LNCaP clone FGC (cell line): ENCODE results near the gene MZF1.
A peak's percentile ranks its signal among the peaks of the same experiment; 100 is the strongest.
"Not testable (repeated sequence)": the region's sequence is repeated elsewhere in the genome, so short reads cannot be mapped to it uniquely, and the experiment has no call there.

Experiments
- DNase-seq: peaks from one replicate; pipeline ENCODE4 v3.0.0-alpha.2; 2011; ENCODE audit warnings: low read depth
- H3K4me3 ChIP-seq: 2 replicates; pipeline ENCODE4 v1.5.1; 2011; ENCODE audit warnings: mild to moderate bottlenecking, low read depth, low read length, control low read depth
- TF ChIP-seq, protein P1 (sequence below): IDR thresholded peaks from 2 replicates; pipeline ENCODE4 v1.5.1; 2012; ENCODE audit warnings: mild to moderate bottlenecking; ENCODE audit not compliant: control insufficient read depth, insufficient read depth; ENCODE audit errors: extremely low read depth

Gene MZF1

DNA sequence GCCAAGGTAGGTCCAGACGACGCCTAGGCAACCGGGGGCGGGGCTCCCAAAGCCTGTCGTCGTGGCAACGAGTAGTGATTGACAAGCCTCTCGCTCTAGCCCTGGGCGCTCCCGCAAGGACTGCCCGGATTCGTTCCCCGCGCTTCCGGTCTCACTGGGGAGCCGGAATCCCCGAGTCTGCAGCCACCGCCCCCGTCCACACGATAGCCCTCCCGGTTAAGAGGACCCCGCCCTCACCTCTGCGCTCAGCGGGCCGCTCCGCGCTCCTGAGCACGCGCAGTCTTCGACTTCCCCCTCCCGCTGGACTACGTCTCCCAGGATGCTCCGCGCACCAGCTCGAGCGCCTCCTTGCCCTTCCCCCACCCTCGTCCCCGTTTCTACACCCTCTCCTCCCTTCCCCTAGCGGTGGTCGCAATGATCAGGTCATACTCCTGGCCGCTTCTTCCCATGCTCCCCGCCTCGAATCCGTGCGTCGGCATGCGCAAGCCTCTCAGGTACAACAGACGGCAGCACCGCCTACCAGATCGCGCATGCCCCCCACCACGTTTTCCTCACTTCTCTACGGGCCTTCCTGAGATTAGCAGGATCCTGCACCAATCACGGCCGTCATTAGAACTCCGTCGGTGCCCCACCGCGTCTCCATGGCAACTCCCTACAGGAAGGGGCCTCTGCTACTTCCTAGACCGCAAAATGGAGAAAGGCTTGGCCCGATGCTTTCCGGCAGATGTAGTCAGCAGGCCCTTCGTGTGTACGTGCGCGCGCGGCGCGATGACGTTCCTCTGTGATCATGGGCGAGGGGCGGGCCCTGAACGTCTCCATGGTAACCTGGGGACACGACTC, at the start of gene MZF1:
MZF1 (minus strand) TSS at position 518 of the 840 bp plus-strand sequence. CDS start 1,946 bp downstream, outside the sequence.
- TF ChIP-seq, protein P1, sequence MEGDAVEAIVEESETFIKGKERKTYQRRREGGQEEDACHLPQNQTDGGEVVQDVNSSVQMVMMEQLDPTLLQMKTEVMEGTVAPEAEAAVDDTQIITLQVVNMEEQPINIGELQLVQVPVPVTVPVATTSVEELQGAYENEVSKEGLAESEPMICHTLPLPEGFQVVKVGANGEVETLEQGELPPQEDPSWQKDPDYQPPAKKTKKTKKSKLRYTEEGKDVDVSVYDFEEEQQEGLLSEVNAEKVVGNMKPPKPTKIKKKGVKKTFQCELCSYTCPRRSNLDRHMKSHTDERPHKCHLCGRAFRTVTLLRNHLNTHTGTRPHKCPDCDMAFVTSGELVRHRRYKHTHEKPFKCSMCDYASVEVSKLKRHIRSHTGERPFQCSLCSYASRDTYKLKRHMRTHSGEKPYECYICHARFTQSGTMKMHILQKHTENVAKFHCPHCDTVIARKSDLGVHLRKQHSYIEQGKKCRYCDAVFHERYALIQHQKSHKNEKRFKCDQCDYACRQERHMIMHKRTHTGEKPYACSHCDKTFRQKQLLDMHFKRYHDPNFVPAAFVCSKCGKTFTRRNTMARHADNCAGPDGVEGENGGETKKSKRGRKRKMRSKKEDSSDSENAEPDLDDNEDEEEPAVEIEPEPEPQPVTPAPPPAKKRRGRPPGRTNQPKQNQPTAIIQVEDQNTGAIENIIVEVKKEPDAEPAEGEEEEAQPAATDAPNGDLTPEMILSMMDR, result no peak
- peak; percentile 100 for DNase-seq
- peak within 1 kb of the TSS; percentile 81 for H3K4me3 ChIP-seq

DNA sequence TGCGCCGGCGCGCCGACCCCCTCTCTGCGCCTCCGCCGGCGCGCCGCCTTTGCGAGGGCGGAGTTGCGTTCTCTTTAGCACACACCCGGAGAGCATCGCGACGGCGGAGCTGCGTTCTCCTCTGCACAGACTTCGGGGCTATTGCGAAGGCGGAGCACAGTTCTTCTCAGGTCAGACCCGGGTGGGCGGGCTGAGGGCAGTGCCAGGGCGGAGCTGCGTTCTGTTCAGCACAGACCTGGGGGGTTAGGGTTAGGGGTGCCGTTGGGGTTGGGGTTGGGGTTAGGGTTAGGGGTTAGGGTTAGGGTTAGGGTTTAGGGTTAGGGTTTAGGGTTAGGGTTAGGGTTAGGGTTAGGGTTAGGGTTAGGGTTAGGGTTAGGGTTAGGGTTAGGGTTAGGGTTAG, 34.1 kb upstream of the MZF1 start:
- not testable (repeated sequence) for H3K4me3 ChIP-seq

DNA sequence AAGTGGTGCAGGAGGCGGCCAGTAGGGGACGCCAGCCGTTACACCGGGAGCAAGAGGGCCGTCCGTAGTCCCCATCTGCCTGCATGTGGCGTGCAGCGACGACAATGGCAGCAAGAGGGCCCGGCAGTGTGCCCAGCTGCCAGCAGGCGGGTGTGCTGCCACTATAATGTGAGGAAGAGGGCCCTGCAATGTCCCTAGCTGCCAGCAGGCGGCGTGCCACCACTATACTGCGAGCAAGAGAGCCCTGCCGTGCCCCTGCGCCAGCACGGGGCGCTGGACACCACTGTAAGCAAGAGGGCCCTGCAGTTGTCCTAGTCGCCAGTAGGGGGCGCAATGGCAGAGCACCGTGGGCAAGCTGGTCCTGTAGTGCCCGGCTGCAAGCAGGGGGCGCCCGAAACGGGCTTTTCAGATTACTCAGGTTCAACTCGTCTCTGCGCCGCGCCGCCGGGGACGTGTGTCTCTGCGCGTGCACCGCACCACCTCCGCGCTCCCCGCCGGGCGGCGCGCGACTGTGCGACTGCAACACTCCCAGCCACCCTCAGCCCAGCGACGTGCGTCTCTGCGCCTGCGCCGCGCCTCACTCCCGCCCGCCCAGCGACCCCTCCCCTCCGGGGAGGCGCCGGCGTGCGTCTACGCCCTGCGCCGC, 33.2 kb upstream of the MZF1 start:
- not testable (repeated sequence) for H3K4me3 ChIP-seq, DNase-seq
- TF ChIP-seq, protein P1, result peak; percentile 39

More for the DNA sequence above, 34.1 kb upstream of the MZF1 start:
- DNase-seq, result not testable (repeated sequence)

DNA sequence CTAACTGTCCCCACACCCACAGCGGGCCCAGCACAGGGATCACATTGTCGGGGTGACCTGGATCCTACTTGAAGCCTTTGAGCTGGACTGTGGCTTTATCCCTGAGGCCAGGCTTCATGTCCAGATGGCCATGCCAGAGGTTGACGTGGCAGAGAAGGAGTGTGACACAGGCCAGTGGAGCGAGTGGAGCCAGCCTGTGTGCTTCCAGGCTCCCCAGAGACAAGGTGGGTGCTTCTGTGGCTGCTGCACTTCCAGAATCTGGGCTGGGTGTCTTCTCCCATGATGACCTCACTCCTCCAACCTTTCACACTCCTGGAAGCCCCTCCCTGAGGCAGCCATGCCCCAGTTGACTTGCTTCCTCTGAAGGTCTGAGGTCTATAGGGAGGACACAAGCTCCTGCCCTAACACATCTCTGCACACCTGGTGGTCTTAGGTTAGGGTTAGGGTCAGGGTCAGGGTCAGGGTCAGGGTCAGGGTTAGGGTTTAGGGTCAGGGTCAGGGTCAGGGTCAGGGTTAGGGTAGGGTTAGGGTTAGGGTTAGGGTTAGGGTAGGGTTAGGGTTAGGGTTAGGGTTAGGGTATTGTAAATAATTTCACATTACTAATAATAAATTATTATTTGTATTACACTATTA, 13.1 kb upstream of the MZF1 start:
- no peak for DNase-seq
- TF ChIP-seq, protein P1, result no peak

DNA sequence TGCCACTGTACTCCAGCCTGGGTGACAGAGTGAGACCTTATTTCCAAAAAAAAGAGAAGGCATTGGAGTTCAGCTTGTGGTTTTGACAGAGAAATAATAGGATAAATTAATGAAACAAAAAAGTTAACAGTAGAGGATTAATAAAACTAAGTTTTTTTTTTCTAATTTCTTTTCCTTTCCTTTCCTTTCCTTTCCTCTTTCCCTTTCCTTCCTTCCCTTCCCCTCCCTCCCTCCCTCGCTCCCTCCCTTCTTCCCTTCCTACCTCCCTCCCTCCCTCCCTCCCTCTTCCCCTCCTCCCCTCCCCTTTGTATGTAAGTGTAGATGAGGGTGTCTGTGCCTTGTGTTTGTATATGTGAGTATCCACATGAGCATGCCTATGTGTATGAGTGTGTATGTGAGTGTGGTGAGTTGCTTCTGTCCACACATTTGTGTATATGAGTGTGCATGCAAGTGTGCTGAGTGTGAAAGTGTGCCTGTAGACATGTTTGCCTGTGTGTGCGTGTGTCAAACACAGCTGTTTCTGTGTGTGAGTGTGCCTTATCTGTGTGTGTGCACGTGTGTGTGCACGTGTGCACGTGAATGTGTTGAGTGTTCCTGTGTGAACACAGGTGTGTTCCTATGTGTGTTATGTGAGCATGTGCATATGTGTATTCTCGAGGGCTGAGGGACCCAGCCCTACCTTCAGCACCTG, 12.5 kb upstream of the MZF1 start:
- H3K4me3 ChIP-seq, result no peak overlapping the region
- TF ChIP-seq, protein P1, result no peak
- DNase-seq, result no peak

More for the DNA sequence above, 13.1 kb upstream of the MZF1 start:
- no peak overlapping the region for H3K4me3 ChIP-seq

DNA sequence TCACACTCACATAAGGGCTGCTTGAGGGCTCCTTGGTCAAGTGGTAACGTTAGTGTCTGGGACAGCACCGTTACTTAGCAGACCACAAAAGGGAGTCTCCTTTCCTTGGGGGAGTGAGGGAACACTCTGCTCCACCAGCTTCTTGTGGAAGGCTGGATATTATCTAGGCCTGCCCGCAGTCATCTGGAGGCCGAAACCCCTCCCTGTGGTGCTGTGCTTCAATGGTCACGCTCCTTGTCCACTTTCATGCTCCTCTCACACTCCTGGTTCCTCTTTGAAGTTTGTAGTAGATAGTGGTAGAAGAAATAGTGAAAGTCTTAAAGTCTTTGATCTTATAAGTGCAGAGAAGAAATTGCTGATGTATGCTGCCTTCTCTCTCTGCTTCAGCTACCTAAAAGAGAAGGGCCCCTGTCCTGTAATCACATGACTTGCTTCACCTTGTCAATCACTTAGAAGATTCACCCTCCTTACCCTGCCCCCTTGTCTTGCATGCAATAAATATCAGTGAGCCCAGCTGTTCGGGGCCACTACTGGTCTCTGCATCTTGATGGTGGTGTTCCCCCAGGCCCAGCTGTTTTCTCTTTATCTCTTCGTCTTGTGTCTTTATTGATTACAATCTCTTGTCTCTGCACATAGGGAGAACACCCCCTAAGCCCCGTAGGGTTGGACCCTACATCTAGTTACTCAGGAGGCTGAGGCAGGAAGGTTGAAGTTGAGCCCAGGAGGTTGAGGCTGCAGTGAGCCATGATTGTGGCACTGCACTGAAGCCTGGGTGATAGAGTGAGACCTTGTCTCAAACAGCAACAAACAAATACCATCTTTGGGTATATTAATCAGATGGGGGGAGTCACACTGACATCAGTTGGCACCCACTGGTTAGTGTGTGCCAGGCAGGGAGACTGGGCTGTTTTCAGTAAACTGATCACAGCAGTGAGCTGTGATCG, 11.6 kb upstream of the MZF1 start:
- TF ChIP-seq, protein P1, result no peak
- no peak for DNase-seq
- H3K4me3 ChIP-seq, result no peak overlapping the region
